Activated naive CD4-positive, alpha-beta T cell treated with anti-CD3 and anti-CD28 coated beads, Interleukin-2, amount 50 U/mL, for 24 hours (primary cell): Measurements from ENCODE around the gene DUOX1.

Experiments used
- H3K27ac Mint-ChIP-seq: one replicate; pipeline ENCODE4 v1.8.0; 2021; ENCODE audit warnings: mild to moderate bottlenecking, mixed read lengths
- H3K27me3 Mint-ChIP-seq: one replicate; pipeline ENCODE4 v1.8.0; 2021; ENCODE audit warnings: mixed read lengths
- H3K36me3 Mint-ChIP-seq: one replicate; pipeline ENCODE4 v1.8.0; 2021; ENCODE audit warnings: mixed read lengths
- H3K4me1 Mint-ChIP-seq: one replicate; pipeline ENCODE4 v1.8.0; 2021; ENCODE audit warnings: mixed read lengths
- H3K4me3 Mint-ChIP-seq: one replicate; pipeline ENCODE4 v1.8.0; 2021; ENCODE audit warnings: mild to moderate bottlenecking, mixed read lengths
- H3K9me3 Mint-ChIP-seq: one replicate; pipeline ENCODE4 v1.8.0; 2021; ENCODE audit warnings: mixed read lengths

Gene DUOX1

DNA sequence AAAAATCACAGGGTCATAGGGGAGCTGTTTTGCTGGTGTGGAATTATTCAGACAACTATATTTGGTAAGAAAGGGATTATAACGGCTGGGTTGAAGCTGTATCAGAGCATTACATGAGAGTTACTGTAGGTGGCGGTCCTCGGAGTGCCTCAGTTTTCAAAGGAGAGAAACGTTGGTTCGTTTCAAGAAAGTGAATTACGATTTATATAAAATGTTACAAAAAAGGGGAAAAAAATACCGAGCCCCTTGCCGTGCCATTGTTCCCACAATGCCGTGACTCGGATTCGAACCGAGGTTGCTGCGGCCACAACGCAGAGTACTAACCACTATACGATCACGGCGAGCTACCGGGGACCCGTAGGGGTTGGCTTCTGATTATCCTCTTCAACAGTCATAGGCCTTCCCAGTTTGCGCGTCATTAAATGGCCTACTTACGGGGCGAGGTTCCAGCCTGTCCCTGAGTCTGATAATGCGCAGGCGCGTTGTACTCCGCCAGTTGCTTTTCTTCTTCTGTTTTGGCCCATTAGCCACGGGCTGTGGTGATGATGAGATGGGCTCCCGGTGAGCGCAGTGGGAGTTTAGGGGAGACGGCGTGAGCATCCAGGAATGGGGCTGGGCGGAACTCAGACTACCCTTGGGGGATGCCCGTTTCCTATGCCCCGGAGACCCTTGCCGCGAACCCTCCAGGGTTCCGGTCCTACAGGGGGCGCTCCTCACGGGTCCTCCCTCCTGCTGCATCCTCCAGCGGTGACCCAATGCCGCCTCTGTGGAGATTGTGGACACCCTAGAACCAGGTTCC is 68.7 kb downstream of the DUOX1 start:
- H3K27me3 Mint-ChIP-seq, result no peaks in the 10 kb centered on the region
- H3K9me3 Mint-ChIP-seq, result no peaks in the 10 kb centered on the region
- no peak overlapping the region for H3K27ac Mint-ChIP-seq
- no peak overlapping the region for H3K4me3 Mint-ChIP-seq
- H3K4me1 Mint-ChIP-seq, result peaks cover 18% of the 10 kb centered on the region
- no peaks in the 10 kb centered on the region for H3K36me3 Mint-ChIP-seq

DNA sequence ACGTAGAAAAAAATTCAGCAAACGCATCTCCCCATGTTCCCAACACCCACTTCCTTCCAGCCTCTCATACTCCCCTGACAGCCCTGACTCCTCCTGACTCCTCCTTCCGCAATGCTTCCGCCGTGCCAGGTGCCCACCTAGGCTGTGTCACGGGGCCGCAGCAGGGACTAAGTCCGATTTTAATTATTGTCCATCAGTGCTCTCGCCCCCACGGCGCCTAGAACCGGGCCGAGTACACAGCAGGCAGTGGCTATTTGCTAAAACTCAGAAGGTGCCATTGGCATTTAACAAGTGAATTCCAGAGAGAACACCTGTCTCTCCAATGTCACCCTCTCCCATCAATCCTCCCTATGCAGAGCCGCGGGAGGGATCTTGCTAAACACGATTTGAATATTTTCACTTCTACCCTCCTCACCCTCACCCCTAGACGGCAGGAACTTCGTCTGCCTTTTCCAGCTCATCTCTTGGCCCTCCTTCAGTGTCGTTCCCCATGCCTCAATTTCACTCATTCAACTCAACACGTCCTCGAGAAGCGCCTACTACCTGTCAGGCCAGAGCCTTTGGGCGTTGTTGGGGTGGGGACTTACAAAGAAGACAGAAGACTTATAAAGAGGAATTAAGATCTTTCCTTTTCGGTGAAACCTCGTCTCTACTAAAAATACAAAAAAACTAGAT is 69.5 kb downstream of the DUOX1 start:
- H3K9me3 Mint-ChIP-seq, result no peaks in the 10 kb centered on the region
- no peak overlapping the region for H3K27ac Mint-ChIP-seq
- no peaks in the 10 kb centered on the region for H3K27me3 Mint-ChIP-seq
- H3K4me1 Mint-ChIP-seq, result peaks cover 18% of the 10 kb centered on the region
- no peak overlapping the region for H3K4me3 Mint-ChIP-seq
- no peaks in the 10 kb centered on the region for H3K36me3 Mint-ChIP-seq

DNA sequence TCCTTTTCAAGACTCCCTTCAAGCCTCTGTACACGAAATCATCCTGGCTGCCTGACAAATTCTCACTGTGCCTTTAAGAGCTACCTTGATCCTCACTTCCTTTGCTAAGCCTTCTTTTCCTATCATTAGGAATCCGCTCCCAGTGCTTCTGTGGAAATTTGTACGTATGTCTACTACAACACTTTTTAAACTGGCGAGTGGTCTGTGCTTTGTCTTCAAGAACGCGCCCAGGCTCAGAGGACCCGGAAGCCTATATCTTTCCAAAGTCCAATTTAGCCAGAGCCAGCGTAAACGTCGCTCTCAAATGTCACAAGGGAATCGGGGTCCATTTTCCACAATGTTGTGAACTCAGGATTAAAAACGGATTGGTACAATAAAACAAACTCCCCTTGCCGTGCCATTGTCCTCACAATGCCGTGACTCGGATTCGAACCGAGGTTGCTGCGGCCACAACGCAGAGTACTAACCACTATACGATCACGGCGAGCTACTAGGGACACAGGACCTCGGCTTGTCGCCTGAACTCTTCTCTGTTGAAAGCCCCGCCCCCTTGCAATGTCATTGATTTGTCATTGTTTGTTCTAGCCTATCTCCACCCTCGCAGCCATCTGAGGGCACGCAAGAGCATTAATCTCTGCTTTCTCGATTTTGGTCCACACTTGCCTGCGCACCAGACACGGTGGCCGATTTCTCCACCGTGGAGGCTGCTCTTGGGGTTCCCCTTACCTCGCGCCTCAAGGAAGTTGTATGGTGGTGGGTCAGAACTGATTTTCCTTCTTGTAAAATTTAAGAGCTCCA is 70.4 kb downstream of the DUOX1 start:
- peaks cover 22% of the 10 kb centered on the region for H3K4me1 Mint-ChIP-seq
- no peaks in the 10 kb centered on the region for H3K36me3 Mint-ChIP-seq
- H3K27me3 Mint-ChIP-seq, result no peaks in the 10 kb centered on the region
- H3K4me3 Mint-ChIP-seq, result no peak overlapping the region
- H3K9me3 Mint-ChIP-seq, result no peaks in the 10 kb centered on the region
- no peak overlapping the region for H3K27ac Mint-ChIP-seq

DNA sequence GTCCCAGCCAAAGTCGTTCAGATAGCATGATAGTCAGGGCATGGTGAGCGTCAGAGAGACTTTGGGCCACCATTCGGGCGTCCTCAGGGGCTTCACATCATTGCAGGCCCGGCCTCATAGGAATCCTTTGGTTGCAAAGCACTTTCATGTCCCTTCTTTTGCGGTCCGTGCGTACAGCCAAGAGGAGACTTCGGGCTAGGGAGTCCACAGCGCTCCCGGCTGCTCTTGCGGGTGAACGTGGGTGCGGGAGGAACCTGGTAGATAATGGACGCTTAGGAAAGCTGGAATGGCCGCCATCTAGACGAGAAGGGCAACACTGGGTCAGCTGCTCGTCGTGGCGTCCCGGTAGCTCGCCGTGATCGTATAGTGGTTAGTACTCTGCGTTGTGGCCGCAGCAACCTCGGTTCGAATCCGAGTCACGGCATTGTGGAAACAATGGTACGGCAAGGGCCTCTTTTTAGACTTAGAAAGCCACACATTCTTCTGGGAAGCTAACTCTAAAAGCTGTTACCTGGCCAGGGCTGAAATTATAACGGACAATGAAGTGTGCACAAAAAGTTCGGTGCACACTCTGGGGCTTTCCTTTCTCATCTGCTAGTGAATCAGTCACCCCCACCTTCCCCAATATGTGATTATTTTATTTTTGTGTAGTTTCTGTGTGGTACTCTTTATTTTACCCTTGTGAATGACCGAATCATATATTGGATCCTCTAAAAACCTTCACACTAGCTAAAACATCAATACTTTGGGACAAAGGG is 71.2 kb downstream of the DUOX1 start:
- H3K9me3 Mint-ChIP-seq, result no peaks in the 10 kb centered on the region
- no peak overlapping the region for H3K4me3 Mint-ChIP-seq
- H3K27ac Mint-ChIP-seq, result no peak overlapping the region
- peaks cover 22% of the 10 kb centered on the region for H3K4me1 Mint-ChIP-seq
- no peaks in the 10 kb centered on the region for H3K36me3 Mint-ChIP-seq
- H3K27me3 Mint-ChIP-seq, result no peaks in the 10 kb centered on the region

DNA sequence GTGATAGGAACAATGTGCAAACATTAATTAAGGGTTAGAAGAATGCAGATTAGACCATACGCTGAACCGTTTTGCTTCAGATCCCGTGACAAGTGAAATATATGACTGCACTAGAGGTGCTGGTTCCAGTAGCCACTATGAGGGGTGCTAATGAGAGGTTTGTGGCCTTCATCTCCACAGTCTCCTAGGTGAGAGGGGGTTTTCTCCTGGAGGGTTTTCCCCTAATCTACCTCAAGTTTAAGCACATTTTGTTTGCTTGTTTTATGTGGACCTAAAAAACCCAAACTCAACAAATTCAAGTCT is 71.7 kb downstream of the DUOX1 start:
- no peaks in the 10 kb centered on the region for H3K9me3 Mint-ChIP-seq
- no peaks in the 10 kb centered on the region for H3K36me3 Mint-ChIP-seq
- H3K27ac Mint-ChIP-seq, result no peak overlapping the region
- peaks cover 22% of the 10 kb centered on the region for H3K4me1 Mint-ChIP-seq
- H3K4me3 Mint-ChIP-seq, result no peak overlapping the region
- no peaks in the 10 kb centered on the region for H3K27me3 Mint-ChIP-seq

DNA sequence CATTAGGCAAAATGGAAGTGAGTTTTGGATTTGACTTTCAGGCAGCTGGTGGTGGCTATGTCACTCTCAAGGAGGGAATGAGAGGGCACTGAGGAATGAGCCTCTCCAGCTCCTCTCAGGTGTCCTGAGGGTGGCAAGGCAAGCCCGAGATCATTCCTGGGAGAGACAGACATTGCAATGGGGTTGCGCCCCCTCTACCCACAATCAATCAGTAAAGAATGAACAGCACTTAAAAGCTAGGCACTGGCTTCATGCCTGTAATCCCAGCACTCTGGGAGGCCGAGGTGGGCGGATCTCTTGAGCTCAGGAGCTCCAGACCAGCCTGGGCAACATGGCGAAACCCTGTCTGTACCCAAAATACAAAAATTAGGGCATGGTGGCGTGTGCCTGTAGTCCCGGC is 72.1 kb downstream of the DUOX1 start:
- peaks cover 22% of the 10 kb centered on the region for H3K4me1 Mint-ChIP-seq
- H3K9me3 Mint-ChIP-seq, result no peaks in the 10 kb centered on the region
- no peaks in the 10 kb centered on the region for H3K27me3 Mint-ChIP-seq
- H3K27ac Mint-ChIP-seq, result no peak overlapping the region
- no peaks in the 10 kb centered on the region for H3K36me3 Mint-ChIP-seq
- H3K4me3 Mint-ChIP-seq, result no peak overlapping the region

DNA sequence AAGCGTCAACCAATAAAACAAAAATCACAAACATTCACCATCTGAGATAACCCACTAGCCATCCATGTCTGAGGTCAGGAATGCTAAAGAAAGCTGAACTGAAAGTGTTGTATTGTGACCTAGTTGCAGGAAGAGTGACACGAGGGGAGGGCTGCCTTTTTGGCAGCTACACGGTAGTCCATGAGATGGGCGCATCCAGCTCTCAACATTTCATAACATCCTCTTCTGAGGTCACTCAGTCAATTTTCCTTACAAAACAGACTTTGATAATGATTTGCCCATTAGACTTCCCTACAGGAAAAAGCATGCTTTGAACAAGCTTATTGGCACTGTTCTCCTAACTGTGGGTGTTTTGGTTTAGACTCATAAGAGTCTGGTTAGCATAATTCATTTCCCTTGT is 73.4 kb downstream of the DUOX1 start:
- H3K9me3 Mint-ChIP-seq, result no peaks in the 10 kb centered on the region
- no peak overlapping the region for H3K4me3 Mint-ChIP-seq
- H3K4me1 Mint-ChIP-seq, result peaks cover 16% of the 10 kb centered on the region
- H3K27ac Mint-ChIP-seq, result no peak overlapping the region
- H3K27me3 Mint-ChIP-seq, result peaks cover 2% of the 10 kb centered on the region
- H3K36me3 Mint-ChIP-seq, result no peaks in the 10 kb centered on the region

DNA sequence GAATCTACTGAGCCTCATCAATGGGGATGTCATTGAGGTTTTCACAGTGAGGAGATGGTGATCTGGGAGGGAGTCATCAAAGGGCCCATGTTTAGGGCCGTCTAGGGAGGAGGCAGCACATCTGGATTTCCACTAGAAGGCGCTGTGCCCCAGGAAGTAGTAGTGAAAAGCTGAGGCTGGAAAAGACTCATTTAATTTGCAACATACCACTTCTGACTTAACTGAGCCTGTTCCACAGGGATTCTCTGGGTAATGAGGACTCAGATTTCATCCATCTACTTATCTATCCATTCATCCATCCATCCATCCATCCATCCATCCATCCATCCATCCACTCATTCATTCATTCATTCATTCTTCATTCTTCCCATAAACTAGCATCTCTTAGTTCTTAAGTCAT is 75.4 kb downstream of the DUOX1 start:
- peaks cover 4% of the 10 kb centered on the region for H3K27me3 Mint-ChIP-seq
- H3K4me1 Mint-ChIP-seq, result peaks cover 4% of the 10 kb centered on the region
- H3K9me3 Mint-ChIP-seq, result no peaks in the 10 kb centered on the region
- no peak overlapping the region for H3K4me3 Mint-ChIP-seq
- H3K27ac Mint-ChIP-seq, result peak overlapping the region; percentile 27
- no peaks in the 10 kb centered on the region for H3K36me3 Mint-ChIP-seq

DNA sequence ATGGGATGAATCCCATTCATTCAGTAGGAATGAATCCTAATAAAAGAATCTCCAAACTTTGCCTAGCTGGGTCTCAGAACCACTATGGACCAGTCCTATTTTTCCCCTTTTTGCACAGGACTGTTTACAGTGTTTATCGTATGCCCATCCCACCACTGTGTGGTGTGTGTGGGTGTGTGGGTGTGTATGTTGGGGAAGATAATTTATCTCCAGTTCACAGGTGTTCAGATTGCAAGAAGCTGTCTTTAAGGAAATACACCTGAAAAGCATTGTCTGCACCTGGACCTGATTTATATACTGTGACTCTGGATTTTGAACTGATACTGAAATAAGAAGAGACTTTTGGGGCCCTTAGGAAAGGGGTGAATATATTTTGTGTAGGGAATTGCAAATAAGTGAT is 82.7 kb downstream of the DUOX1 start:
- Mint-ChIP-seq H3K9me3 (no peaks in the 10 kb centered on the region), H3K4me3 (no peak overlapping the region), H3K27ac (no peak overlapping the region), H3K27me3 (peaks cover 4% of the 10 kb centered on the region), H3K36me3 (no peaks in the 10 kb centered on the region), H3K4me1 (no peaks in the 10 kb centered on the region)
